SK-N-SH (cell line): ENCODE measurements around the gene PRSS48. TPM values are rescaled to one million over a fixed set of nuclear protein-coding genes. Genes with fewer than 3 reads are reported as not detected.

Source experiments
- CTCF ChIA-PET: fragments of 300-600, 350-600 bp; formaldehyde crosslinking; extraction: SDS; loops from one replicate; lab custom pipeline; 2021; lab: Yijun Ruan, JAX
- POLR2A ChIA-PET: fragments of 350-600 bp; sonication (Branson Sonifier 250); formaldehyde crosslinking; extraction: SDS; loops from one replicate; lab custom pipeline; 2020; ENCODE audit warnings: antibody characterized with exemption, inconsistent platforms; lab: Yijun Ruan, JAX
- DNase-seq: peaks from one replicate; pipeline ENCODE4 v3.0.0; 2012
- H2AFZ ChIP-seq: fragments of 200-600 bp; sonication (generic); 2 replicates; pipeline ENCODE4 v1.8.1; 2016; ENCODE audit warnings: antibody characterized with exemption, mild to moderate bottlenecking, low read depth
- H3F3A ChIP-seq: fragments of 200-600 bp; sonication (generic); replicated peaks from 2 replicates; pipeline ENCODE3; 2016; ENCODE audit warnings: antibody characterized with exemption, mild to moderate bottlenecking; ENCODE audit not compliant: insufficient read depth
- H3K27ac ChIP-seq, 2 experiments: fragments of 200-500 bp in 1 of 2; fragments of 200-600 bp in 1 of 2; sonication (Bioruptor generic) in 1 of 2; sonication (generic), shearing (Covaris generic) in 1 of 2; 2 replicates each; pipeline versions ENCODE4 v1.5.1 to v1.6.1; 2014 to 2016; ENCODE audit warnings: low read depth in 2 of 2, inconsistent platforms in 1 of 2, low read length in 1 of 2, mild to moderate bottlenecking in 1 of 2, mixed read lengths in 1 of 2
- H3K27me3 ChIP-seq: fragments of 200-600 bp; sonication (generic), shearing (Covaris generic); 2 replicates; pipeline ENCODE4 v1.6.1; 2016; ENCODE audit warnings: mixed run types; ENCODE audit not compliant: insufficient read depth
- H3K36me3 ChIP-seq, 2 experiments: fragments of 200-500 bp in 1 of 2; fragments of 200-600 bp in 1 of 2; sonication (Bioruptor generic) in 1 of 2; sonication (generic) in 1 of 2; replicated peaks in 1 of 2; 2 replicates each; pipeline versions ENCODE3 to v1.5.1; 2014 to 2016; ENCODE audit warnings: low read length in 1 of 2, mild to moderate bottlenecking in 1 of 2; ENCODE audit not compliant: insufficient read depth in 2 of 2, control insufficient read depth in 1 of 2
- H3K4me1 ChIP-seq, 2 experiments: fragments of 200-500 bp in 1 of 2; fragments of 200-600 bp in 1 of 2; sonication (Bioruptor generic) in 1 of 2; sonication (generic), shearing (Covaris generic) in 1 of 2; 2 replicates each; pipeline versions ENCODE4 v1.5.1 to v1.6.1; 2014 to 2016; ENCODE audit warnings: low read depth in 1 of 2, low read length in 1 of 2, mixed run types in 1 of 2; ENCODE audit not compliant: insufficient read depth in 2 of 2, control insufficient read depth in 1 of 2
- H3K4me2 ChIP-seq: fragments of 200-600 bp; sonication (generic), shearing (Covaris generic); 2 replicates; pipeline ENCODE4 v1.6.1; 2017; ENCODE audit warnings: mixed run types
- H3K4me3 ChIP-seq, 2 experiments: fragments of 200-500 bp in 1 of 2; fragments of 200-600 bp in 1 of 2; sonication (Bioruptor generic) in 1 of 2; sonication (generic), shearing (Covaris generic) in 1 of 2; 2 replicates each; pipeline versions ENCODE4 v1.5.1 to v1.8.1; 2014 to 2016; ENCODE audit warnings: low read depth in 2 of 2, inconsistent platforms in 1 of 2, low read length in 1 of 2, mild to moderate bottlenecking in 1 of 2, mixed read lengths in 1 of 2, moderate library complexity in 1 of 2
- H3K79me2 ChIP-seq: fragments of 200-600 bp; sonication (generic); 2 replicates; pipeline ENCODE4 v1.8.1; 2017; ENCODE audit warnings: mild to moderate bottlenecking; ENCODE audit not compliant: insufficient read depth
- H3K9ac ChIP-seq: fragments of 200-600 bp; sonication (generic); 2 replicates; pipeline ENCODE4 v1.6.1; 2017; ENCODE audit warnings: mixed run types
- H3K9me2 ChIP-seq: fragments of 200-600 bp; sonication (generic); 2 replicates; pipeline ENCODE4 v1.6.1; 2017; ENCODE audit warnings: mixed run types
- H3K9me3 ChIP-seq: fragments of 200-600 bp; sonication (generic); 2 replicates; pipeline ENCODE4 v1.6.1; 2017; ENCODE audit warnings: mixed run types, mild to moderate bottlenecking, moderate library complexity
- H4K20me1 ChIP-seq: fragments of 200-600 bp; sonication (generic); 2 replicates; pipeline ENCODE4 v1.6.1; 2017; ENCODE audit warnings: mild to moderate bottlenecking, mixed run types; ENCODE audit not compliant: insufficient read depth
- EP300 ChIP-seq, 2 experiments: IDR thresholded peaks; 2 replicates each; pipeline versions ENCODE4 v1.4.0 to v1.6.1; 2012; ENCODE audit warnings: borderline replicate concordance in 1 of 2, low read depth in 1 of 2, low read length in 1 of 2
- EZH2phosphoT487 ChIP-seq: fragments of 200-600 bp; sonication (generic); IDR thresholded peaks from 2 replicates; pipeline ENCODE4 v1.6.1; 2017; ENCODE audit warnings: low read depth, mixed run types, mild to moderate bottlenecking, antibody characterized with exemption, moderate library complexity, borderline replicate concordance
- FOSL2 ChIP-seq: IDR thresholded peaks from 2 replicates; pipeline ENCODE4 v1.4.0; 2012; ENCODE audit warnings: low read depth, mild to moderate bottlenecking, moderate library complexity, borderline replicate concordance
- FOXM1 ChIP-seq: IDR thresholded peaks from 2 replicates; pipeline ENCODE4 v1.4.0; 2012; ENCODE audit warnings: low read depth, mild to moderate bottlenecking
- GABPA ChIP-seq: IDR thresholded peaks from 2 replicates; pipeline ENCODE4 v1.4.0; 2012; ENCODE audit warnings: low read depth, mild to moderate bottlenecking
- MEF2A ChIP-seq: IDR thresholded peaks from 2 replicates; pipeline ENCODE4 v1.4.0; 2012; ENCODE audit warnings: low read depth, borderline replicate concordance
- MXI1 ChIP-seq: IDR thresholded peaks from 2 replicates; pipeline ENCODE4 v1.6.1; 2012; ENCODE audit warnings: mild to moderate bottlenecking, low read depth, low read length, improper control_type of control experiment
- NFIC ChIP-seq: IDR thresholded peaks from 2 replicates; pipeline ENCODE4 v1.4.0; 2012; ENCODE audit warnings: borderline replicate concordance
- RFX5 ChIP-seq: IDR thresholded peaks from 2 replicates; pipeline ENCODE4 v1.6.1; 2012; ENCODE audit warnings: mild to moderate bottlenecking, improper control_type of control experiment, low read length
- RXRA ChIP-seq: IDR thresholded peaks from 2 replicates; pipeline ENCODE4 v1.4.0; 2012; ENCODE audit warnings: low read depth, mild to moderate bottlenecking, borderline replicate concordance
- SIN3A ChIP-seq: IDR thresholded peaks from 2 replicates; pipeline ENCODE4 v1.6.1; 2012; ENCODE audit warnings: low read depth, mild to moderate bottlenecking, low read length, moderate library complexity, borderline replicate concordance
- TCF12 ChIP-seq: IDR thresholded peaks from 2 replicates; pipeline ENCODE4 v1.4.0; 2012
- WGBS: methylation state at CpG from one replicate; pipeline ENCODE4 v1.1.6; 2017; ENCODE audit warnings: low lambda C conversion rate; 5-methylcytosine and 5-hydroxymethylcytosine counted together
- polyA plus RNA-seq, 3 experiments: library from polyadenylated mRNA; depleted of rRNA; stranded (reverse); fragments of >200 nt; gene quantifications; 2 replicates each; pipeline ENCODE4 v1.2.3, GENCODE V29; 2012
- TF ChIP-seq, protein P1 (sequence below): IDR thresholded peaks from 2 replicates; pipeline ENCODE4 v1.4.0; 2012; ENCODE audit warnings: low read depth
- TF ChIP-seq, protein P2 (sequence below): fragments of 200-600 bp; sonication (generic); IDR thresholded peaks from 2 replicates; pipeline ENCODE4 v1.6.1; 2017; ENCODE audit warnings: antibody characterized with exemption, mild to moderate bottlenecking, moderate library complexity

PRSS48 gene
- polyA plus RNA-seq, 1 of the 3 experiments (the other 2 are of a cell fraction): not detected

DNA sequence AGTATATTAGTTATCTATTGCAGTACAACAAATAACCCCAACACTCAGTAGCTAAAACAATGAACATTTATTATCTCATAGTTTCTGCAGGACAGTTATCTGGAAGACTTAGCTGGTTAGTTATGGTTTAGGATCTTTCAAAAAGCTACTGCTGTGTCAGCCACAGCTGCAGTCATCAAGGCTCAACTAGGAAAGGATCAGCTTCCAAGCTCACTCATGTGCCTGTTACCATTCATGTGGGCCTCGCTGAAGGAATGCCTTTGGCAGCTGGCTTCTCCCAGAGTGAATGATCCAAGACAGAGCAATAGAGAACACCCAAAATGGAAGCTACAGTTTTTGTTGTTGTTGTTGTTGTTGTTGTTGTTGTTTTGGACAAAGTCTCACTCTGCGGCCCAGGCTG lies 13.5 kb upstream of the PRSS48 start:
- TF ChIP-seq EP300 (IDR thresholded peaks at IDR 0.05; ENCODE audit: borderline replicate concordance in 1 of 2, low read depth in 1 of 2, low read length in 1 of 2): no peak
- no peak for TF ChIP-seq FOSL2
- no peak for TF ChIP-seq SIN3A
- TF ChIP-seq, protein P1, sequence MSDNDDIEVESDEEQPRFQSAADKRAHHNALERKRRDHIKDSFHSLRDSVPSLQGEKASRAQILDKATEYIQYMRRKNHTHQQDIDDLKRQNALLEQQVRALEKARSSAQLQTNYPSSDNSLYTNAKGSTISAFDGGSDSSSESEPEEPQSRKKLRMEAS: no peak
- TF ChIP-seq RFX5: no peak
- no peak for TF ChIP-seq TCF12
- no peak for TF ChIP-seq NFIC
- TF ChIP-seq, protein P2, sequence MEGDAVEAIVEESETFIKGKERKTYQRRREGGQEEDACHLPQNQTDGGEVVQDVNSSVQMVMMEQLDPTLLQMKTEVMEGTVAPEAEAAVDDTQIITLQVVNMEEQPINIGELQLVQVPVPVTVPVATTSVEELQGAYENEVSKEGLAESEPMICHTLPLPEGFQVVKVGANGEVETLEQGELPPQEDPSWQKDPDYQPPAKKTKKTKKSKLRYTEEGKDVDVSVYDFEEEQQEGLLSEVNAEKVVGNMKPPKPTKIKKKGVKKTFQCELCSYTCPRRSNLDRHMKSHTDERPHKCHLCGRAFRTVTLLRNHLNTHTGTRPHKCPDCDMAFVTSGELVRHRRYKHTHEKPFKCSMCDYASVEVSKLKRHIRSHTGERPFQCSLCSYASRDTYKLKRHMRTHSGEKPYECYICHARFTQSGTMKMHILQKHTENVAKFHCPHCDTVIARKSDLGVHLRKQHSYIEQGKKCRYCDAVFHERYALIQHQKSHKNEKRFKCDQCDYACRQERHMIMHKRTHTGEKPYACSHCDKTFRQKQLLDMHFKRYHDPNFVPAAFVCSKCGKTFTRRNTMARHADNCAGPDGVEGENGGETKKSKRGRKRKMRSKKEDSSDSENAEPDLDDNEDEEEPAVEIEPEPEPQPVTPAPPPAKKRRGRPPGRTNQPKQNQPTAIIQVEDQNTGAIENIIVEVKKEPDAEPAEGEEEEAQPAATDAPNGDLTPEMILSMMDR: no peak
- TF ChIP-seq FOXM1: no peak
- no peak for TF ChIP-seq GABPA
- no peak for TF ChIP-seq MEF2A
- TF ChIP-seq RXRA: no peak
- no peak for TF ChIP-seq EZH2phosphoT487
- H3K27ac ChIP-seq: no peak overlapping the region
- no peak overlapping the region for H3K4me3 ChIP-seq
- no peak overlapping the region for H3K9ac ChIP-seq
- ChIA-PET CTCF (interaction anchor here (0.7 to 1.3 kb wide), 3 partner anchors 13 to 341 kb away, joined by 3 read pairs; partner anchors contain the start of gene PRSS48), POLR2A (no interaction called here)
- no peaks in the 10 kb centered on the region for H3K36me3 ChIP-seq
- peaks cover 7% of the 10 kb centered on the region in 2 experiments; a peak in 2 of 4 replicates for H3K4me1 ChIP-seq
- no peak overlapping the region for H2AFZ ChIP-seq
- peaks cover 19% of the 10 kb centered on the region for H3K79me2 ChIP-seq
- H3K4me2 ChIP-seq: no peak overlapping the region
- H3K27me3 ChIP-seq: no peaks in the 10 kb centered on the region
- H3F3A ChIP-seq: peaks cover 7% of the 10 kb centered on the region
- H3K9me2 ChIP-seq: no peaks in the 10 kb centered on the region
- H4K20me1 ChIP-seq: no peaks in the 10 kb centered on the region
- 100% methylated on average over 1 of the region's 2 CpGs for WGBS
- DNase-seq: no peak
- no peaks in the 10 kb centered on the region for H3K9me3 ChIP-seq

DNA sequence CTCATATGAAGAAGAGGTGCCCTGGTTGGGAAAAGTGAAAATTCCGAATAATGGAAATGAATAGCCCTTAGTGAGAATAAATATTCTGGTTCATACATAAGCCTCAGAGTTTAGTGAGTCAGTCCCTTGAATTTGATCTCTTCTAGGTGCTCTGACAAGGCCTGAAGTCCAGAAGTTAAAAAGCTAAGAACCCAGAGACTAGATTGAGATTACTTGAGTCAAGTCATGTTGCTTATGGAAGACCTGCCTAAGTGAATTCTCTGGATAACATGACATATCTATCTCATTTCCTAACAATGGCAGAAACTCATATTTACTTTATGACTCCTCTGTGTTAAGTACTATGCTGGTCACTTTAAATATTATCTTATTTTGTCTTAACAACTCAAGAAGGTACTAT lies 10.5 kb upstream of the PRSS48 start:
- ChIA-PET CTCF (interaction anchor here (1.3 to 3.0 kb wide), 3 partner anchors 10 to 378 kb away, joined by 4 to 15 read pairs (median 4); partner anchors contain the start of genes PRSS48 and RPS3A), POLR2A (no interaction called here)
- Histone ChIP-seq H3K9me2 (no peaks in the 10 kb centered on the region), H3K27ac (no peak overlapping the region; a peak in 1 of 4 replicates), H3K4me3 (no peak overlapping the region), H3K4me2 (no peak overlapping the region), H2AFZ (no peak overlapping the region), H3K9me3 (no peaks in the 10 kb centered on the region), H3K9ac (no peak overlapping the region), H4K20me1 (no peaks in the 10 kb centered on the region), H3F3A (peaks cover 7% of the 10 kb centered on the region), H3K79me2 (peaks cover 19% of the 10 kb centered on the region), H3K4me1 (peaks cover 7% of the 10 kb centered on the region in 2 experiments; a peak in 2 of 4 replicates), H3K36me3 (peaks cover 0 to 2% of the 10 kb centered on the region in 2 experiments), H3K27me3 (no peaks in the 10 kb centered on the region)
- DNase-seq: no peak
- TF ChIP-seq, protein P1: no peak
- no peak for TF ChIP-seq SIN3A
- no peak for TF ChIP-seq MXI1
- 100% methylated on average over 1 of the region's 1 CpG for WGBS
